HG03565 (cell line): ENCODE measurements around the gene MORN5.

Experiments used
- ATAC-seq: cut with Tn5 transposase; IDR thresholded peaks from one replicate; pipeline ENCODE4 v1.9.1; 2021; ENCODE audit warnings: mild to moderate bottlenecking, moderate library complexity; ENCODE audit not compliant: unreplicated experiment

Gene MORN5

GRCh38 chr9:122228191-122228567, 68.5 kb downstream of the MORN5 start:
- no peak for ATAC-seq

GRCh38 chr9:122228568-122229484, 69.1 kb downstream of the MORN5 start, which contains the start of gene LHX6:
TSS of gene LHX6 (minus strand) at chr9:122228957. CDS start at chr9:122228740, 217 bp downstream.
- ATAC-seq: no peak

- no peak for ATAC-seq
Observed at GRCh38 chr9:122229485-122229837, 69.8 kb downstream of the MORN5 start.

GRCh38 chr9:122232796-122233306, 73.1 kb downstream of the MORN5 start:
- no peak for ATAC-seq

- no peak for ATAC-seq
Observed at GRCh38 chr9:122234022-122234748, 74.5 kb downstream of the MORN5 start.

GRCh38 chr9:122236681-122237080, 77.0 kb downstream of the MORN5 start:
- no peak for ATAC-seq

- no peak for ATAC-seq
Observed at GRCh38 chr9:122239722-122240121, 80.0 kb downstream of the MORN5 start.

- ATAC-seq: no peak
Observed at GRCh38 chr9:122244349-122244748, 84.6 kb downstream of the MORN5 start.

- ATAC-seq: no peak
Observed at GRCh38 chr9:122246666-122247065, 87.0 kb downstream of the MORN5 start.

DNA sequence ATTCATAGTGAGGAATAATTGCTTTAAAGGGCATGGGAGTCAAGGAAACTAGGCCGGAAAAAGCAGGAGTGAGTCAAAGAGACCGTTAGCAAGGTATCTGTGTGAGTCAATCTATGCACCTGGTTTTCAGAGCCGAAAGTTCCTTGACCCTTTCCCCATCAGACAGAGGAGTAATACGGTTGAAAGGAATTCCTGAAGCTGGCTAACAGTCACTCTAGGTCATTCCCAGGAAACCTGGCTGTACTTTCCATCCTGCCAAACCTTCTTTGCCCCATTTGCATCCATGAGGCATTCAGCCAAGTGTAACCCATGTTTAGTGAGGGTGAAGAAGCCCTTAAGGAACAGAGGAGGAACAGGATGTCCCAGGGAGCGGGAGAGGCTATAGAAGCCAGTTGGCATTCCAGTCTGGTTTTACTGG, 88.7 kb downstream of the MORN5 start:
- no peak for ATAC-seq
